GM12878 (cell line): ENCODE measurements around the gene TRIM37. TPM values are rescaled to one million over a fixed set of nuclear protein-coding genes. Genes with fewer than 3 reads are reported as not detected.

Experiments
- ATAC-seq: fragments of 200-7000 bp; cut with Tn5 transposase; 3 replicates; pipeline ENCODE4 v1.9.1; 2020; ENCODE audit warnings: mild to moderate bottlenecking, moderate library complexity
- BruUV-seq: library from RNA; stranded (reverse); fragments of 400-500 nt; replicated peaks from 2 replicates; lab custom pipeline; 2021; lab: Mats Ljungman, UMichigan
- CTCF ChIA-PET: fragments of 300-600 bp; sonication (Branson Sonifier 250); formaldehyde crosslinking; extraction: SDS; loops from one replicate; lab custom pipeline; 2021; ENCODE audit warnings: inconsistent platforms; lab: Yijun Ruan, JAX
- POLR2A ChIA-PET: fragments of 350-600 bp; formaldehyde crosslinking; extraction: SDS; loops from one replicate; lab custom pipeline; 2021; ENCODE audit warnings: inconsistent platforms; lab: Charles Lee
- RAD21 ChIA-PET: fragments of 300-600 bp; sonication (Branson Sonifier 250); formaldehyde crosslinking; loops from one replicate; lab custom pipeline; 2023; ENCODE audit warnings: antibody characterized with exemption; ENCODE audit not compliant: unreplicated experiment; lab: Charles Lee
- SMC1A ChIA-PET: fragments of 300-600 bp; sonication (Branson Sonifier 250); formaldehyde crosslinking; loops from one replicate; lab custom pipeline; 2023; ENCODE audit not compliant: unreplicated experiment, uncharacterized antibody; lab: Charles Lee
- DNase-seq: peaks from one replicate; pipeline ENCODE4 v3.0.0-alpha.2; 2011; ENCODE audit warnings: low read depth, low spot score
- FAIRE-seq: peaks from 3 replicates; lab custom pipeline; 2011; peaks lifted over from hg19 to GRCh38; lab: Jason Lieb, UNC
- H2AFZ ChIP-seq: 2 replicates; pipeline ENCODE4 v1.6.0; 2011; ENCODE audit warnings: low read depth, low read length, control low read depth; ENCODE audit not compliant: control insufficient read depth
- H3K27ac ChIP-seq: 2 replicates; pipeline ENCODE4 v1.5.1; 2011; ENCODE audit warnings: control low read depth; ENCODE audit not compliant: control insufficient read depth, insufficient read depth
- H3K27me3 ChIP-seq, 2 experiments: replicated peaks in 1 of 2; 2 replicates each; pipeline versions ENCODE4 v1.6.0 to v1.6.1; 2011; ENCODE audit warnings: low read length in 1 of 2; ENCODE audit not compliant: control insufficient read depth in 2 of 2, insufficient read depth in 2 of 2
- H3K36me3 ChIP-seq, 2 experiments: 2 replicates each; pipeline ENCODE4 v1.5.1; 2011; ENCODE audit warnings: low read length in 1 of 2; ENCODE audit not compliant: control insufficient read depth in 2 of 2, insufficient read depth in 2 of 2
- H3K4me1 ChIP-seq: 2 replicates; pipeline ENCODE4 v1.6.1; 2011; ENCODE audit warnings: mild to moderate bottlenecking, low read length, moderate library complexity, mixed read lengths; ENCODE audit not compliant: control insufficient read depth, insufficient read depth
- H3K4me2 ChIP-seq: 2 replicates; pipeline ENCODE4 v1.6.0; 2011; ENCODE audit warnings: control low read depth; ENCODE audit not compliant: control insufficient read depth, insufficient read depth
- H3K4me3 ChIP-seq: fragments of 200-600 bp; sonication (generic); 2 replicates; pipeline ENCODE4 v1.5.1; 2016
- H3K79me2 ChIP-seq: 2 replicates; pipeline ENCODE4 v1.6.0; 2011; ENCODE audit warnings: low read length; ENCODE audit not compliant: control insufficient read depth, insufficient read depth
- H3K9ac ChIP-seq: 2 replicates; pipeline ENCODE4 v1.8.0; 2011; ENCODE audit warnings: low read length, control low read depth, mixed read lengths; ENCODE audit not compliant: control insufficient read depth, insufficient read depth
- H3K9me3 ChIP-seq: replicated peaks from 3 replicates; pipeline ENCODE4 v1.5.1; 2011; ENCODE audit warnings: mild to moderate bottlenecking, low read length; ENCODE audit not compliant: control insufficient read depth, insufficient read depth
- H4K20me1 ChIP-seq: 2 replicates; pipeline ENCODE4 v1.6.0; 2011; ENCODE audit not compliant: control insufficient read depth, insufficient read depth
- IKZF2 ChIP-seq, 2 experiments: fragments of 450-650 bp; IDR thresholded peaks; 2 replicates each; pipeline ENCODE4 v1.6.1; 2017; ENCODE audit warnings: mild to moderate bottlenecking in 2 of 2, moderate library complexity in 2 of 2
- JUNB ChIP-seq: IDR thresholded peaks from 2 replicates; pipeline ENCODE4 v1.6.1; 2016; ENCODE audit warnings: antibody characterized with exemption, mild to moderate bottlenecking
- MYB ChIP-seq: fragments of 150-350 bp; IDR thresholded peaks from 2 replicates; pipeline ENCODE4 v1.6.1; 2014; ENCODE audit warnings: mild to moderate bottlenecking, low read depth, low read length, borderline replicate concordance
- NKRF ChIP-seq: fragments of 450-650 bp; conservative IDR thresholded peaks from 2 replicates; pipeline ENCODE4 v1.6.1; 2017; ENCODE audit warnings: mild to moderate bottlenecking, moderate library complexity
- WGBS: methylation state at CpG from one replicate; pipeline ENCODE4 v1.1.6; 2016; ENCODE audit warnings: low lambda C conversion rate; ENCODE audit not compliant: insufficient replicate concordance, insufficient coverage; ENCODE audit errors: missing lambda C conversion rate; 5-methylcytosine and 5-hydroxymethylcytosine counted together
- in situ Hi-C: fragments of 300-500 bp; cut with MboI; formaldehyde crosslinking; loops from 9 replicates; pipeline ENCODE4 v1.14.3; 2018; ENCODE audit warnings: mixed read lengths
- intact Hi-C: fragments of 100-400 bp; cut with micrococcal nuclease; formaldehyde crosslinking; loops from one replicate; pipeline ENCODE4 v1.14.2; 2022; ENCODE audit not compliant: unreplicated experiment
- polyA plus RNA-seq, 11 experiments: library from polyadenylated mRNA; depleted of rRNA in 4 of 11; unstranded in 6 of 11; stranded (reverse) in 5 of 11; fragments of >200 nt; fragmentation: Nextera tagmentation in 4 of 11; fragmentation: Illumina TruSeq in 1 of 11; extraction: Ambion mirVana in 4 of 11; extraction: Trizol in 1 of 11; gene quantifications; 1 replicate in 1 of 11; 2 replicates in 10 of 11; pipeline versions ENCODE4 v1.2.1 to v1.2.3, GENCODE V29; 2011 to 2016; ENCODE audit warnings: inconsistent platforms in 2 of 11, missing spikeins in 2 of 11, low read depth in 1 of 11
- total RNA-seq, 4 experiments: library from RNA; depleted of rRNA in 3 of 4; stranded (reverse); fragments of >200 nt in 3 of 4; fragmentation: Illumina TruSeq in 1 of 4; extraction: Trizol in 1 of 4; gene quantifications; 2 replicates each; pipeline versions ENCODE4 v1.2.1 to v1.2.3, GENCODE V29; 2013 to 2021
- TF ChIP-seq, protein P1 (sequence below): IDR thresholded peaks from 2 replicates; pipeline ENCODE4 v1.6.1; 2012; ENCODE audit warnings: low read depth, low read length, improper control_type of control experiment

TRIM37 gene
- total and polyA plus RNA-seq, 10 of the 15 experiments (the other 5 are each of a cell fraction or from before 2014, with no cell fraction given): 4.8 to 20.6 (median 18.1) TPM

GRCh38 chr17:59038734-59039133 is 67.9 kb downstream of the TRIM37 start:
- WGBS: 39% methylated on average over 5 of the region's 5 CpGs
- FAIRE-seq (no peak), DNase-seq (no peak), ATAC-seq (no peak)
- peaks cover 5 to 14% of the 10 kb centered on the region in 2 experiments; a peak in 3 of 4 replicates for H3K36me3 ChIP-seq
- CTCF ChIA-PET: no interaction called here
- H4K20me1 ChIP-seq: no peaks in the 10 kb centered on the region
- SMC1A ChIA-PET: no interaction called here
- no peak overlapping the region for H2AFZ ChIP-seq
- H3K4me2 ChIP-seq: no peak overlapping the region
- POLR2A ChIA-PET: interaction anchor here (0.6 kb wide), 1 partner anchor 28 kb away, joined by 3 read pairs; no protein-coding TSS in a partner anchor
- BruUV-seq: no TSS peak
- no peak overlapping the region for H3K4me3 ChIP-seq
- no peaks in the 10 kb centered on the region for H3K79me2 ChIP-seq
- no peak overlapping the region for H3K27ac ChIP-seq
- no peak overlapping the region for H3K9ac ChIP-seq
- RAD21 ChIA-PET: no interaction called here
- H3K27me3 ChIP-seq: no peaks in the 10 kb centered on the region
- TF ChIP-seq JUNB: peak; percentile 62; the same call in 1 of the 2 replicates
- TF ChIP-seq NKRF: no peak
- no peak for TF ChIP-seq IKZF2 (IDR thresholded peaks at IDR 0.05)
- intact Hi-C loops: no loop called here
- no peaks in the 10 kb centered on the region for H3K4me1 ChIP-seq
- in situ Hi-C loops: no loop called here
- no peaks in the 10 kb centered on the region for H3K9me3 ChIP-seq

DNA sequence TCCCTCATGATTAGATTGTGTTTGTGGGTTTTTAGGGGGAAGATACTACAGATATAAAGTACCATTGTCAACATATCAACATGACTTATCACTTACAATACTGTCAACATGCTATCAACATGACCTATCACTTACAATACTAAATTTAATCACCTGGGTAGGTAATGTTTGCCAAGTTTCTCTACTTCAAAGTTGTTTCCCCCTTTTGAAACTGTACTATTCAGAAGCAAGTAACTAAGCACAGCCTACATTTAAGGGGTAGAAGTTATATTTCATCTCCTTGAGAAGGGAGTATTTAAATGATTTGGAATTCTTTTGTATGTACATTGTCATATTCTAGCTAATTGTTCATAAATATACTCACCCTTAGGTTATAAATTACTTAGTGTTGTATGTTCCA is 68.7 kb downstream of the TRIM37 start:
- no peak overlapping the region for H2AFZ ChIP-seq
- H4K20me1 ChIP-seq: no peaks in the 10 kb centered on the region
- ChIA-PET CTCF (no interaction called here), SMC1A (no interaction called here), POLR2A (no interaction called here), RAD21 (no interaction called here)
- no peak overlapping the region for H3K27ac ChIP-seq
- TF ChIP-seq, protein P1, sequence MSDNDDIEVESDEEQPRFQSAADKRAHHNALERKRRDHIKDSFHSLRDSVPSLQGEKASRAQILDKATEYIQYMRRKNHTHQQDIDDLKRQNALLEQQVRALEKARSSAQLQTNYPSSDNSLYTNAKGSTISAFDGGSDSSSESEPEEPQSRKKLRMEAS: no peak
- TF ChIP-seq MYB: no peak
- H3K4me2 ChIP-seq: no peak overlapping the region
- ATAC-seq (no peak), FAIRE-seq (no peak), DNase-seq (no peak)
- H3K9ac ChIP-seq: no peak overlapping the region
- no peaks in the 10 kb centered on the region for H3K9me3 ChIP-seq
- no peaks in the 10 kb centered on the region for H3K27me3 ChIP-seq
- in situ Hi-C loops: no loop called here
- no peak overlapping the region for H3K4me3 ChIP-seq
- no TSS peak for BruUV-seq
- intact Hi-C loops: no loop called here
- H3K4me1 ChIP-seq: no peaks in the 10 kb centered on the region
- H3K79me2 ChIP-seq: no peaks in the 10 kb centered on the region
- H3K36me3 ChIP-seq: peaks cover 2 to 14% of the 10 kb centered on the region in 2 experiments; a peak in 3 of 4 replicates
